Tibial nerve (tissue), 4 donors: ENCODE data around the gene SRSF1.
"Not testable (repeated sequence)": the region's sequence is repeated elsewhere in the genome, so short reads cannot be mapped to it uniquely, and the experiment has no call there.

ENCODE experiments used
- EP300 ChIP-seq, 2 donors: sonication (generic); formaldehyde crosslinking; IDR thresholded peaks; one replicate each; pipeline ENCODE4 v1.6.1; 2017; ENCODE audit warnings: antibody characterized with exemption in 2 of 2, mild to moderate bottlenecking in 1 of 2
- POLR2A ChIP-seq, 2 donors: fragments of 450-650 bp; IDR thresholded peaks; one replicate each; pipeline ENCODE4 v1.6.1; 2017; ENCODE audit warnings: antibody characterized with exemption in 2 of 2, mild to moderate bottlenecking in 2 of 2, moderate library complexity in 2 of 2
- TF ChIP-seq, protein P1 (sequence below), 5 experiments: fragments of 200-600 bp in 3 of 5; fragments of 450-650 bp in 2 of 5; sonication (generic) in 3 of 5; IDR thresholded peaks; one replicate each; pipeline ENCODE4 v1.5.1; 2016 to 2019; ENCODE audit warnings: antibody characterized with exemption in 5 of 5, mild to moderate bottlenecking in 3 of 5, moderate library complexity in 2 of 5

DNA sequence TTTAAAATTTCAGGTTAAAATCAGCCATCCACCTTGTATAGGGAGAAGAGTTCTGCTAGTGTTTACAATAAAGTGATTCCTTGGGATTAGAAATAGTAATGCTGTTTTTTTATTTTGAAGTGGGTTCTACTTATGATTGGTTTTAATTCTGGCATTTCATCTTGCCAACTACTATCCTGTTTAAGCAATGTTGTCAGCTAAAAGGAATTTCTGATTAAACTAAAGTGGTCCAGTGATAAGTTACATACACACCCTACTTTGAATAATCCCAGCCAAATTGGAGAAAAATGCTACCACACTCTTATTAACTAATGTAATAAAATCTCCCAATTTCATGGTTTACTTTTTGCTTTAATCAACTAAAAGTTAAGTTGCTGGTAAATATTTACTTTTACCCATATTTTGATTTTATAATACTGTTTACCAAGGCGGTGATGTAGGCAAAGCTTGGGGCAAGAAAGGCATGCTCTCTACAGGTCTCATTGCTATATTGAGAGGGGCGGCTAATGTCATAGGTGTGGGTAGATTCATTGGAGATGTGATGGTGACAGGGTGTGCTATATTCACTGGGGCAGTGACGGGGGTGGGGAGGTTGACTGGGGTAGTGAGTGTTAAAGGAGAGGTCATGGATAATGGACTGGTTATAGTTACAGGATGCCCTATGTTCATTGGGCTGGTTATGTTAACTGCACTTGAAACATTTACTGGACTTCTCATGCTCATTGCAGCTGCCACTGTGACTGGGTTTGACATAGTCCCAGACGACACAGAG is 32.8 kb downstream of the SRSF1 start:
- TF ChIP-seq, protein P1, sequence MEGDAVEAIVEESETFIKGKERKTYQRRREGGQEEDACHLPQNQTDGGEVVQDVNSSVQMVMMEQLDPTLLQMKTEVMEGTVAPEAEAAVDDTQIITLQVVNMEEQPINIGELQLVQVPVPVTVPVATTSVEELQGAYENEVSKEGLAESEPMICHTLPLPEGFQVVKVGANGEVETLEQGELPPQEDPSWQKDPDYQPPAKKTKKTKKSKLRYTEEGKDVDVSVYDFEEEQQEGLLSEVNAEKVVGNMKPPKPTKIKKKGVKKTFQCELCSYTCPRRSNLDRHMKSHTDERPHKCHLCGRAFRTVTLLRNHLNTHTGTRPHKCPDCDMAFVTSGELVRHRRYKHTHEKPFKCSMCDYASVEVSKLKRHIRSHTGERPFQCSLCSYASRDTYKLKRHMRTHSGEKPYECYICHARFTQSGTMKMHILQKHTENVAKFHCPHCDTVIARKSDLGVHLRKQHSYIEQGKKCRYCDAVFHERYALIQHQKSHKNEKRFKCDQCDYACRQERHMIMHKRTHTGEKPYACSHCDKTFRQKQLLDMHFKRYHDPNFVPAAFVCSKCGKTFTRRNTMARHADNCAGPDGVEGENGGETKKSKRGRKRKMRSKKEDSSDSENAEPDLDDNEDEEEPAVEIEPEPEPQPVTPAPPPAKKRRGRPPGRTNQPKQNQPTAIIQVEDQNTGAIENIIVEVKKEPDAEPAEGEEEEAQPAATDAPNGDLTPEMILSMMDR (IDR thresholded peaks at IDR 0.05) = not testable (repeated sequence)
- TF ChIP-seq POLR2A, EP300 (IDR thresholded peaks at IDR 0.05): not testable (repeated sequence)
